H1 (cell line): Measurements from ENCODE around the gene LRR1. TPM values are rescaled to one million over a fixed set of nuclear protein-coding genes. Genes with fewer than 3 reads are reported as not detected.
A peak's percentile ranks its signal among the peaks of the same experiment; 100 is the strongest.

Source experiments
- CBX8 ChIP-seq: fragments of 300-800, 300-1000 bp; sonication (generic); IDR thresholded peaks from 2 replicates; pipeline ENCODE4 v1.7.1; 2016; ENCODE audit warnings: low read depth, low read length, borderline replicate concordance
- CHD7 ChIP-seq: fragments of 300-600 bp; sonication (generic); IDR thresholded peaks from 2 replicates; pipeline ENCODE4 v1.7.1; 2012; ENCODE audit warnings: low read length, moderate library complexity, mild to moderate bottlenecking, inconsistent platforms; ENCODE audit not compliant: insufficient replicate concordance
- CREB1 ChIP-seq: IDR thresholded peaks from 2 replicates; pipeline ENCODE4 v1.6.1; 2012; ENCODE audit warnings: inconsistent platforms
- GTF2F1 ChIP-seq: IDR thresholded peaks from 2 replicates; pipeline ENCODE4 v1.6.1; 2012; ENCODE audit warnings: low read depth, low read length, improper control_type of control experiment, borderline replicate concordance
- MAX ChIP-seq: IDR thresholded peaks from 2 replicates; pipeline ENCODE4 v1.6.1; 2012; ENCODE audit warnings: inconsistent platforms
- POLR2A ChIP-seq, 2 experiments: IDR thresholded peaks; 1 replicate in 1 of 2; 2 replicates in 1 of 2; pipeline ENCODE4 v1.6.1; 2011; ENCODE audit warnings: low read depth in 2 of 2, low read length in 2 of 2, mild to moderate bottlenecking in 2 of 2; ENCODE audit errors: control extremely low read depth in 1 of 2
- RAD21 ChIP-seq, 2 experiments: IDR thresholded peaks in 1 of 2; conservative IDR thresholded peaks in 1 of 2; 2 replicates each; pipeline ENCODE4 v1.6.1; 2011; ENCODE audit warnings: low read depth in 2 of 2, low read length in 2 of 2, improper control_type of control experiment in 1 of 2, inconsistent platforms in 1 of 2, mild to moderate bottlenecking in 1 of 2, moderate library complexity in 1 of 2
- SP1 ChIP-seq: IDR thresholded peaks from 2 replicates; pipeline ENCODE4 v1.6.1; 2011; ENCODE audit warnings: low read depth, low read length
- TAF7 ChIP-seq: optimal IDR thresholded peaks from 2 replicates; pipeline ENCODE3; 2011; ENCODE audit warnings: low read depth, mild to moderate bottlenecking, inconsistent platforms, low read length, moderate library complexity, borderline replicate concordance
- polyA plus RNA-seq, 7 experiments: library from polyadenylated mRNA; depleted of rRNA in 3 of 7; stranded (reverse) in 5 of 7; unstranded in 2 of 7; fragments of >200 nt in 5 of 7; fragments of 200-250 nt in 2 of 7; gene quantifications; 1 replicate in 5 of 7; 2 replicates in 1 of 7; 4 replicates in 1 of 7; pipeline versions ENCODE4 v1.2.1 to v1.2.3, GENCODE V29; 2011 to 2013; ENCODE audit warnings: missing spikeins in 2 of 7, mixed read lengths in 2 of 7
- total RNA-seq: library from RNA; stranded (reverse); fragmentation: NEBNext Ultra II Directional; extraction: Animal tissue kit (Norgen Biotek cat#: 25700); gene quantifications from 2 replicates; pipeline ENCODE4 v1.2.1, GENCODE V29; 2021

LRR1 gene
- total and polyA plus RNA-seq, 2 of the 8 experiments (the other 6 are each of a cell fraction or from before 2014, with no cell fraction given) = 30.7 to 37.5 TPM

GRCh38 chr14:49633640-49634546 is 35.2 kb downstream of the LRR1 start (continued):
- no peak for TF ChIP-seq CHD7
- no peak for TF ChIP-seq SP1
- peak; percentile 2 for TF ChIP-seq CREB1
- peak; percentile 67 for TF ChIP-seq TAF7
- TF ChIP-seq CBX8 = no peak
- peak; percentile 88 for TF ChIP-seq MAX
- no peak for TF ChIP-seq GTF2F1
- TF ChIP-seq POLR2A (IDR thresholded peaks at IDR 0.05; ENCODE audit: control extremely low read depth in 1 of 2, low read depth in 2 of 2, low read length in 2 of 2) = peak; percentile 69 to 86
- peak; percentile 71 to 82 for TF ChIP-seq RAD21 (IDR thresholded peaks at IDR 0.05 in 1 of 2, conservative IDR thresholded peaks at IDR 0.05 in 1 of 2; ENCODE audit: low read depth in 2 of 2, low read length in 2 of 2)
